Natural killer cell (primary cell): Measurements from ENCODE around the gene TMIGD1. TPM values are rescaled to one million over a fixed set of nuclear protein-coding genes. Genes with fewer than 3 reads are reported as not detected.
A peak's percentile ranks its signal among the peaks of the same experiment; 100 is the strongest.

Experiments used
- ATAC-seq, 3 donors: fragments of 150-1000 bp in 2 of 3; fragments of 200-7000 bp in 1 of 3; cut with Tn5 transposase; 1 replicate in 1 of 3; 2 replicates in 2 of 3; pipeline ENCODE4 v1.10.0; 2021; ENCODE audit warnings: mild to moderate bottlenecking in 2 of 3, moderate library complexity in 2 of 3
- DNase-seq, 2 donors: peaks; one replicate each; pipeline versions ENCODE4 v3.0.0 to v3.0.0-alpha.2; 2013 to 2021; ENCODE audit warnings: mixed read lengths in 1 of 2
- H3K27ac ChIP-seq: one replicate; pipeline ENCODE4 v1.5.1; 2013; ENCODE audit warnings: mild to moderate bottlenecking, low read length
- H3K27me3 ChIP-seq: one replicate; pipeline ENCODE4 v1.6.1; 2013; ENCODE audit warnings: low read length; ENCODE audit not compliant: control insufficient read depth, insufficient read depth
- H3K36me3 ChIP-seq: one replicate; pipeline ENCODE4 v1.6.1; 2013; ENCODE audit warnings: low read length; ENCODE audit not compliant: control insufficient read depth, insufficient read depth
- H3K4me1 ChIP-seq: one replicate; pipeline ENCODE4 v1.6.1; 2013; ENCODE audit warnings: low read length; ENCODE audit not compliant: control insufficient read depth, insufficient read depth
- H3K4me3 ChIP-seq: one replicate; pipeline ENCODE4 v1.5.1; 2013; ENCODE audit warnings: low read length
- H3K9me3 ChIP-seq: one replicate; pipeline ENCODE4 v1.6.1; 2013; ENCODE audit warnings: low read length; ENCODE audit not compliant: control insufficient read depth, insufficient read depth
- H3K27ac Mint-ChIP-seq, 2 donors: one replicate each; pipeline ENCODE4 v1.8.0; 2022; ENCODE audit warnings: mild to moderate bottlenecking in 2 of 2, mixed read lengths in 2 of 2, moderate library complexity in 1 of 2
- H3K27me3 Mint-ChIP-seq, 2 donors: one replicate each; pipeline ENCODE4 v1.8.0; 2022; ENCODE audit warnings: low read depth in 2 of 2, mixed read lengths in 2 of 2
- H3K36me3 Mint-ChIP-seq: one replicate; pipeline ENCODE4 v1.8.0; 2022; ENCODE audit warnings: mixed read lengths
- H3K4me1 Mint-ChIP-seq, 2 donors: one replicate each; pipeline ENCODE4 v1.8.0; 2022; ENCODE audit warnings: mixed read lengths in 2 of 2
- H3K4me3 Mint-ChIP-seq: one replicate; pipeline ENCODE4 v1.8.0; 2022; ENCODE audit warnings: mild to moderate bottlenecking, moderate library complexity, mixed read lengths
- H3K9me3 Mint-ChIP-seq, 2 donors: one replicate each; pipeline ENCODE4 v1.8.0; 2022; ENCODE audit warnings: mixed read lengths in 2 of 2
- WGBS: methylation state at CpG from one replicate; pipeline ENCODE4 v1.1.7; 2013; ENCODE audit warnings: missing lambda C conversion rate; ENCODE audit not compliant: insufficient coverage; 5-methylcytosine and 5-hydroxymethylcytosine counted together
- intact Hi-C: fragments of 100-400 bp; cut with micrococcal nuclease; formaldehyde crosslinking; loops from one replicate; pipeline ENCODE4 v1.14.2; 2022
- total RNA-seq, 4 donors: library from RNA; stranded (reverse); fragments of 120-200 nt in 1 of 4; gene quantifications; one replicate each; pipeline versions ENCODE4 v1.2.3 to v1.2.4, GENCODE V29; 2013 to 2022
- TF ChIP-seq, protein P1 (sequence below): fragments of 200-600 bp; IDR thresholded peaks from one replicate; pipeline ENCODE4 v1.8.0; 2022; ENCODE audit warnings: antibody characterized with exemption

TMIGD1 gene
- total RNA-seq, 3 donors from 2014 or later (not counting 1 experiment from before 2014, with no cell fraction given), result not detected

DNA sequence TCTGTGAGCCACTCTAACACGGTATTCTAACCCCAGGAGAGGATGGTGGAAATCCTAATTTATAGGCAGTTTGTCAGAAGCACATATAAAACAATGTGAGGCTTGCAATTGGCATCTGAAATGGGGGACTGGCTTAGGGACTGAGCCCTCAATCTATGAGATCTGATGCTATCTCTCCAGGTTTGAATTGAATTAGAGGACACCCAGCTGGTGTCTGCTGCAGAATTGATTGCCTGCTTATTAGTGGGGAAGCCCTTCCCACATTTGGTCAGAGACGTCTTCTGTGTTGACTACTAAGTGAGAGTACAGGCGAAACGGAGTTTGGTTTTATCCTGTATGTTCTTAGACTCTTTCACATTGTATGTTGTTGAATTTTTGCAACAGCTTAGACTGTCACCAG, 13.6 kb upstream of the TMIGD1 start:
- Mint-ChIP-seq H3K27me3 (no peaks in the 10 kb centered on the region), H3K4me1 (peaks cover 17 to 20% of the 10 kb centered on the region in 2 donors), H3K36me3 (no peaks in the 10 kb centered on the region), H3K27ac (no peak overlapping the region), H3K4me3 (no peak overlapping the region), H3K9me3 (no peaks in the 10 kb centered on the region)
- TF ChIP-seq, protein P1, sequence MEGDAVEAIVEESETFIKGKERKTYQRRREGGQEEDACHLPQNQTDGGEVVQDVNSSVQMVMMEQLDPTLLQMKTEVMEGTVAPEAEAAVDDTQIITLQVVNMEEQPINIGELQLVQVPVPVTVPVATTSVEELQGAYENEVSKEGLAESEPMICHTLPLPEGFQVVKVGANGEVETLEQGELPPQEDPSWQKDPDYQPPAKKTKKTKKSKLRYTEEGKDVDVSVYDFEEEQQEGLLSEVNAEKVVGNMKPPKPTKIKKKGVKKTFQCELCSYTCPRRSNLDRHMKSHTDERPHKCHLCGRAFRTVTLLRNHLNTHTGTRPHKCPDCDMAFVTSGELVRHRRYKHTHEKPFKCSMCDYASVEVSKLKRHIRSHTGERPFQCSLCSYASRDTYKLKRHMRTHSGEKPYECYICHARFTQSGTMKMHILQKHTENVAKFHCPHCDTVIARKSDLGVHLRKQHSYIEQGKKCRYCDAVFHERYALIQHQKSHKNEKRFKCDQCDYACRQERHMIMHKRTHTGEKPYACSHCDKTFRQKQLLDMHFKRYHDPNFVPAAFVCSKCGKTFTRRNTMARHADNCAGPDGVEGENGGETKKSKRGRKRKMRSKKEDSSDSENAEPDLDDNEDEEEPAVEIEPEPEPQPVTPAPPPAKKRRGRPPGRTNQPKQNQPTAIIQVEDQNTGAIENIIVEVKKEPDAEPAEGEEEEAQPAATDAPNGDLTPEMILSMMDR, result no peak
- no peaks in the 10 kb centered on the region for H3K9me3 ChIP-seq
- H3K27me3 ChIP-seq, result no peaks in the 10 kb centered on the region
- H3K4me1 ChIP-seq, result peaks cover 9% of the 10 kb centered on the region
- ATAC-seq (no peak), DNase-seq (no peak)
- intact Hi-C loops, result no loop called here
- H3K27ac ChIP-seq, result no peak overlapping the region
- H3K36me3 ChIP-seq, result no peaks in the 10 kb centered on the region
- 90% methylated on average over 3 of the region's 4 CpGs for WGBS
- no peak overlapping the region for H3K4me3 ChIP-seq

DNA sequence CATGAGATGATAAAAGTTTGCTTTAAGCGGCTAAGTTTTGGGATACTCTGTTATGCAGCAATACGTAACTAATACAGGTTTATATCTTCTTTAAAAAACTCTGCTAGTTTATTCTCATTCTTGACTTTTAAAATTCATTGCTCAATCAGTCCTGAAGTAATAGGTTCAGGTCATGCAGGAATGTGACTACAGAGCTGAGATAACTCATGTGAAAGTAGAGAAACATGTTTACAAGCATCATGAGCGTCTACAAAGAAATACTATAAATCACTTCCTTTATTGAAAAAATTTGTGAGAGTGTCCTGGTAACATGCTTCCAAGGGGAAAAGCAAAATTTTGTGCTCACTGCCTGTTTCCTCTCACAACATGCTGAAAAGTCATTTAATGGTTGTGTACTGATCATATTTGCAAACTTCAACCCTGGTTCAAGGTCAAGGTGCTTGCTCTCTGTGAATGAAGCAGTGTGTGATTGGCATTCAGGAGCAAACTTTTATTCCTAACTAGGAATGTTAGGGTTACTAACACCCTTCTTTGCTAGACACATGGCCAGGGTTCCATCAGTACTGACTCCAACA, 12.5 kb upstream of the TMIGD1 start:
- no peak overlapping the region for H3K27ac Mint-ChIP-seq
- no peak overlapping the region for H3K27ac ChIP-seq
- ATAC-seq, result no peak
- H3K4me3 Mint-ChIP-seq, result no peak overlapping the region
- no peak overlapping the region for H3K4me3 ChIP-seq
- no peaks in the 10 kb centered on the region for H3K27me3 Mint-ChIP-seq
- TF ChIP-seq, protein P1, result no peak
- DNase-seq, result no peak
- peaks cover 5% of the 10 kb centered on the region for H3K4me1 ChIP-seq
- H3K36me3 Mint-ChIP-seq, result no peaks in the 10 kb centered on the region
- H3K27me3 ChIP-seq, result no peaks in the 10 kb centered on the region
- peaks cover 8% of the 10 kb centered on the region in 2 donors for H3K4me1 Mint-ChIP-seq
- H3K36me3 ChIP-seq, result no peaks in the 10 kb centered on the region
- H3K9me3 ChIP-seq, result no peaks in the 10 kb centered on the region
- H3K9me3 Mint-ChIP-seq, result no peaks in the 10 kb centered on the region
- intact Hi-C loops, result no loop called here
- 100% methylated on average over 2 of the region's 3 CpGs for WGBS

- DNase-seq (no peak), ATAC-seq (no peak)
- WGBS, result 94% methylated on average over 4 of the region's 4 CpGs
- intact Hi-C loops, result no loop called here
- no peaks in the 10 kb centered on the region for H3K9me3 ChIP-seq
- Mint-ChIP-seq H3K36me3 (no peaks in the 10 kb centered on the region), H3K27me3 (no peaks in the 10 kb centered on the region), H3K27ac (no peak overlapping the region), H3K4me1 (peaks cover 3 to 4% of the 10 kb centered on the region in 2 donors), H3K9me3 (no peaks in the 10 kb centered on the region), H3K4me3 (no peak overlapping the region)
- H3K4me1 ChIP-seq, result peaks cover under 1% of the 10 kb centered on the region
- TF ChIP-seq, protein P1, result no peak
- H3K27me3 ChIP-seq, result no peaks in the 10 kb centered on the region
- no peak overlapping the region for H3K27ac ChIP-seq
- H3K36me3 ChIP-seq, result no peaks in the 10 kb centered on the region
- H3K4me3 ChIP-seq, result no peak overlapping the region
Measured at GRCh38 chr17:30345527-30346075, 11.7 kb upstream of the TMIGD1 start.

DNA sequence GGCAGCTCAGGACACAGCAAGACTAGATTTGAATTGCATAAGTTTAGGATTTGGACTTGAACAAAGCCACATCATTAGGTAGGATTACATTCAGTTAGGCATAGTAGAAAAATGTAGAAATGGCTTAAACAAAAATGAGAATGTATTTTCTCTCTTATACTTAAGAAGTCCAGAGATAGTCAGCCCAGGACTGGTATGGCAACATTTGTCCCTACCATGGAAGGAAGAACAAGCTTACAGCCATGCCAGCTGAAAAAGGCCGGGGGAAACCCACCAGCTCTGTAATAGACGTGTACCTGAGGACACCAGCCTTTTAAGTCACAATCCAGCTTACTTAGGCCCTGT, 11.2 kb upstream of the TMIGD1 start:
- 100% methylated on average over 2 of the region's 2 CpGs for WGBS
- H3K27me3 Mint-ChIP-seq, result no peaks in the 10 kb centered on the region
- H3K4me1 ChIP-seq, result peaks cover 5% of the 10 kb centered on the region
- H3K36me3 ChIP-seq, result no peaks in the 10 kb centered on the region
- no peaks in the 10 kb centered on the region for H3K9me3 ChIP-seq
- no peak overlapping the region for H3K27ac ChIP-seq
- no peak overlapping the region for H3K4me3 ChIP-seq
- H3K4me1 Mint-ChIP-seq, result peaks cover 4 to 5% of the 10 kb centered on the region in 2 donors
- ATAC-seq, result peak in 1 of 3 donors; percentile 20
- no peak overlapping the region for H3K4me3 Mint-ChIP-seq
- no peaks in the 10 kb centered on the region for H3K36me3 Mint-ChIP-seq
- H3K9me3 Mint-ChIP-seq, result no peaks in the 10 kb centered on the region
- H3K27me3 ChIP-seq, result no peaks in the 10 kb centered on the region
- TF ChIP-seq, protein P1, result no peak
- no peak for DNase-seq
- H3K27ac Mint-ChIP-seq, result no peak overlapping the region
- intact Hi-C loops, result no loop called here
